Peyer's patch (tissue), 4 donors: ENCODE measurements around the gene TAC4.

Source experiments
- POLR2A ChIP-seq, 2 donors: fragments of 450-650 bp; IDR thresholded peaks; one replicate each; pipeline ENCODE4 v1.5.1; 2017; ENCODE audit warnings: antibody characterized with exemption in 2 of 2, mild to moderate bottlenecking in 2 of 2, moderate library complexity in 2 of 2
- TF ChIP-seq, protein P1 (sequence below), 6 experiments: fragments of 450-650 bp in 4 of 6; fragments of 200-600 bp in 2 of 6; sonication (generic) in 1 of 6; IDR thresholded peaks; one replicate each; pipeline ENCODE4 v1.5.1; 2017 to 2019; ENCODE audit warnings: antibody characterized with exemption in 6 of 6, mild to moderate bottlenecking in 3 of 6, moderate library complexity in 1 of 6

DNA sequence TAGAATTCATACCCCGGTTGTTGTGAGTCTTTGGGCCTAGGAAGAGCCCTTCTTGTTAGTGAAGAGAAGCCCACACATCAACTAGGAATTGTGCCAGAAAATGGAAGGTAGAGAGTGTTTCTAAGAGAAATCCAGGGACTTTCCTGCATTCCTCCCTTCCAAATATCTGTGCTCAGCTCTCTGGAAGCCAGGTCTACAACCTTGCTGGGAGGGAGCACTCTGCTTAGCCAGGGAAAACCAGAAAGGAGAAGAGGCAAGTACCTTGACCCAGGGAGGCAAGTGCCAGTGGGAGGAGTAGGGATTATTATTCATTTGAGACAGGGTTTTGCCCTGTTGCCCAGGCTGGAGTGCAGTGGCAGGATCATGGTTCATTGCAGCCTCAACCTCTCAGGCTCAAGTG is 48.4 kb upstream of the TAC4 start:
- TF ChIP-seq, protein P1, sequence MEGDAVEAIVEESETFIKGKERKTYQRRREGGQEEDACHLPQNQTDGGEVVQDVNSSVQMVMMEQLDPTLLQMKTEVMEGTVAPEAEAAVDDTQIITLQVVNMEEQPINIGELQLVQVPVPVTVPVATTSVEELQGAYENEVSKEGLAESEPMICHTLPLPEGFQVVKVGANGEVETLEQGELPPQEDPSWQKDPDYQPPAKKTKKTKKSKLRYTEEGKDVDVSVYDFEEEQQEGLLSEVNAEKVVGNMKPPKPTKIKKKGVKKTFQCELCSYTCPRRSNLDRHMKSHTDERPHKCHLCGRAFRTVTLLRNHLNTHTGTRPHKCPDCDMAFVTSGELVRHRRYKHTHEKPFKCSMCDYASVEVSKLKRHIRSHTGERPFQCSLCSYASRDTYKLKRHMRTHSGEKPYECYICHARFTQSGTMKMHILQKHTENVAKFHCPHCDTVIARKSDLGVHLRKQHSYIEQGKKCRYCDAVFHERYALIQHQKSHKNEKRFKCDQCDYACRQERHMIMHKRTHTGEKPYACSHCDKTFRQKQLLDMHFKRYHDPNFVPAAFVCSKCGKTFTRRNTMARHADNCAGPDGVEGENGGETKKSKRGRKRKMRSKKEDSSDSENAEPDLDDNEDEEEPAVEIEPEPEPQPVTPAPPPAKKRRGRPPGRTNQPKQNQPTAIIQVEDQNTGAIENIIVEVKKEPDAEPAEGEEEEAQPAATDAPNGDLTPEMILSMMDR (IDR thresholded peaks at IDR 0.05): no peak
- no peak for TF ChIP-seq POLR2A (IDR thresholded peaks at IDR 0.05)
